ENCODE results near the gene RPS6KA2. TPM values are rescaled to one million over a fixed set of nuclear protein-coding genes. Genes with fewer than 3 reads are reported as not detected.

The RPS6KA2 gene
- polyA plus RNA-seq, 1 donor (not counting 4 experiments of a cell fraction or from before 2014, with no cell fraction given), result 8.2 TPM

GRCh38 chr6:166620478-166621113 lies 6.5 kb downstream of the RPS6KA2 start:
- peaks cover 4 to 8% of the 10 kb centered on the region in 2 experiments for H3K36me3 ChIP-seq (ENCODE audit: control insufficient read depth in 2 of 2, extremely low read depth in 1 of 2, insufficient read depth in 2 of 2, low read length in 2 of 2)
- H3K9me3 ChIP-seq (ENCODE audit: control insufficient read depth, low read depth, low read length), result no peaks in the 10 kb centered on the region
- H2AFZ ChIP-seq (ENCODE audit: control insufficient read depth, low read length), result no peak overlapping the region
- FAIRE-seq, result no peak
- H3K27ac ChIP-seq (ENCODE audit: control insufficient read depth, insufficient read depth, low read length), result peak overlapping the region; percentile 30
- H3K79me2 ChIP-seq (ENCODE audit: control insufficient read depth, insufficient read depth, low read length), result no peaks in the 10 kb centered on the region
- H3K4me2 ChIP-seq (ENCODE audit: control insufficient read depth, extremely low read depth, insufficient read depth, low read depth, low read length), result peak overlapping the region; percentile 68
- H3K4me3 ChIP-seq (ENCODE audit: control insufficient read depth in 2 of 3, extremely low read depth in 1 of 3, insufficient read depth in 2 of 3, low read depth in 1 of 3, low read length in 3 of 3), result peak overlapping the region in 2 of 3 experiments; percentile 15 to 25
- peaks cover 37% of the 10 kb centered on the region for H3K4me1 ChIP-seq (ENCODE audit: control insufficient read depth, extremely low read depth, insufficient read depth, low read length)
- H3K9me1 ChIP-seq (ENCODE audit: control insufficient read depth, extremely low read depth, insufficient read depth, low read length), result no peaks in the 10 kb centered on the region
- H4K20me1 ChIP-seq (ENCODE audit: control insufficient read depth, extremely low read depth, insufficient read depth, low read length), result no peaks in the 10 kb centered on the region
- no peak for DNase-seq (ENCODE audit: low read depth, low spot score)
- H3K9ac ChIP-seq (ENCODE audit: control insufficient read depth, extremely low read depth, insufficient read depth, low read length), result peak overlapping the region; percentile 23
- no peaks in the 10 kb centered on the region for H3K27me3 ChIP-seq (ENCODE audit: control insufficient read depth, extremely low read depth, insufficient read depth, low read length)
- dilution Hi-C loops (cut with MboI; ENCODE audit: extremely low pct_ligation_motif_present, low sequenced_read_pairs), result no loop called here
- TF ChIP-seq EZH2 (IDR thresholded peaks at IDR 0.05; ENCODE audit: low read length), result no peak
- TF ChIP-seq CTCF (optimal IDR thresholded peaks at IDR 0.05 in 1 of 3, IDR thresholded peaks at IDR 0.05 in 1 of 3, conservative IDR thresholded peaks at IDR 0.05 in 1 of 3; ENCODE audit: extremely low read depth in 1 of 3, insufficient read depth in 2 of 3, low read length in 3 of 3), result no peak

- peak overlapping the region; percentile 23 for H3K9ac ChIP-seq (ENCODE audit: control insufficient read depth, extremely low read depth, insufficient read depth, low read length)
- peaks cover 4 to 8% of the 10 kb centered on the region in 2 experiments for H3K36me3 ChIP-seq (ENCODE audit: control insufficient read depth in 2 of 2, extremely low read depth in 1 of 2, insufficient read depth in 2 of 2, low read length in 2 of 2)
- dilution Hi-C loops (cut with MboI; ENCODE audit: extremely low pct_ligation_motif_present, low sequenced_read_pairs), result no loop called here
- TF ChIP-seq EZH2 (IDR thresholded peaks at IDR 0.05; ENCODE audit: low read length) (no peak), CTCF (optimal IDR thresholded peaks at IDR 0.05 in 1 of 3, IDR thresholded peaks at IDR 0.05 in 1 of 3, conservative IDR thresholded peaks at IDR 0.05 in 1 of 3; ENCODE audit: extremely low read depth in 1 of 3, insufficient read depth in 2 of 3, low read length in 3 of 3) (no peak)
- no peaks in the 10 kb centered on the region for H3K9me1 ChIP-seq (ENCODE audit: control insufficient read depth, extremely low read depth, insufficient read depth, low read length)
- H2AFZ ChIP-seq (ENCODE audit: control insufficient read depth, low read length), result no peak overlapping the region
- DNase-seq (ENCODE audit: low read depth, low spot score) (no peak), FAIRE-seq (peak; percentile 48)
- peaks cover 40% of the 10 kb centered on the region for H3K4me1 ChIP-seq (ENCODE audit: control insufficient read depth, extremely low read depth, insufficient read depth, low read length)
- no peaks in the 10 kb centered on the region for H3K27me3 ChIP-seq (ENCODE audit: control insufficient read depth, extremely low read depth, insufficient read depth, low read length)
- peak overlapping the region; percentile 30 for H3K27ac ChIP-seq (ENCODE audit: control insufficient read depth, insufficient read depth, low read length)
- H3K4me2 ChIP-seq (ENCODE audit: control insufficient read depth, extremely low read depth, insufficient read depth, low read depth, low read length), result peak overlapping the region; percentile 68
- no peaks in the 10 kb centered on the region for H4K20me1 ChIP-seq (ENCODE audit: control insufficient read depth, extremely low read depth, insufficient read depth, low read length)
- H3K9me3 ChIP-seq (ENCODE audit: control insufficient read depth, low read depth, low read length), result no peaks in the 10 kb centered on the region
- H3K79me2 ChIP-seq (ENCODE audit: control insufficient read depth, insufficient read depth, low read length), result no peaks in the 10 kb centered on the region
- H3K4me3 ChIP-seq (ENCODE audit: control insufficient read depth in 2 of 3, extremely low read depth in 1 of 3, insufficient read depth in 2 of 3, low read depth in 1 of 3, low read length in 3 of 3), result peak overlapping the region in 1 of 3 experiments; percentile 25
Observed at GRCh38 chr6:166619912-166620311, 7.1 kb downstream of the RPS6KA2 start.
